Measurements from ENCODE around the gene ZNF746. TPM values are rescaled to one million over a fixed set of nuclear protein-coding genes. Genes with fewer than 3 reads are reported as not detected.

Gene ZNF746
- total RNA-seq, 4 donors from 2014 or later = 15.8 to 50.4 (median 33.1) TPM

DNA sequence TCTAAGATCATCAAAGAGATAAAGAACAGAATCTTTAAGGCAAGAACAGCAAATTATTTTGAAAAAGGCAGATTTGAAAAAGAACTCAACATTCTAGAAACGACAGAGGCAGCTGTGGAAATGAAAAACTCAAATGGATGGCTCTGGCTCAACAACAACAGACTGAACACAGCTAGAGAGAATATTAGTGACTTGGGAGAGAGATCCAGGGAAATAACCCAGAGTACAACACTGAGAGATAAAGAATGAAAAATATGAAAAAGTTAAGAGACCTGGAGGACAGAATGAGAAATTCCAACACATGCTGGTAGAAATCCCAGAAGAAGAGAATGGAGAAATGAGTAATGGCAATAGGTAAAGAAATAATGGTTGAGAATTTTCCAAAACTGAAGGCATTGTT is 18.9 kb downstream of the ZNF746 start:
- TF ChIP-seq, protein P1, sequence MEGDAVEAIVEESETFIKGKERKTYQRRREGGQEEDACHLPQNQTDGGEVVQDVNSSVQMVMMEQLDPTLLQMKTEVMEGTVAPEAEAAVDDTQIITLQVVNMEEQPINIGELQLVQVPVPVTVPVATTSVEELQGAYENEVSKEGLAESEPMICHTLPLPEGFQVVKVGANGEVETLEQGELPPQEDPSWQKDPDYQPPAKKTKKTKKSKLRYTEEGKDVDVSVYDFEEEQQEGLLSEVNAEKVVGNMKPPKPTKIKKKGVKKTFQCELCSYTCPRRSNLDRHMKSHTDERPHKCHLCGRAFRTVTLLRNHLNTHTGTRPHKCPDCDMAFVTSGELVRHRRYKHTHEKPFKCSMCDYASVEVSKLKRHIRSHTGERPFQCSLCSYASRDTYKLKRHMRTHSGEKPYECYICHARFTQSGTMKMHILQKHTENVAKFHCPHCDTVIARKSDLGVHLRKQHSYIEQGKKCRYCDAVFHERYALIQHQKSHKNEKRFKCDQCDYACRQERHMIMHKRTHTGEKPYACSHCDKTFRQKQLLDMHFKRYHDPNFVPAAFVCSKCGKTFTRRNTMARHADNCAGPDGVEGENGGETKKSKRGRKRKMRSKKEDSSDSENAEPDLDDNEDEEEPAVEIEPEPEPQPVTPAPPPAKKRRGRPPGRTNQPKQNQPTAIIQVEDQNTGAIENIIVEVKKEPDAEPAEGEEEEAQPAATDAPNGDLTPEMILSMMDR (IDR thresholded peaks at IDR 0.05) = no peak
- TF ChIP-seq POLR2AphosphoS5 (IDR thresholded peaks at IDR 0.05) (no peak), EP300 (IDR thresholded peaks at IDR 0.05; ENCODE audit: low read depth) (no peak), POLR2A (IDR thresholded peaks at IDR 0.05) (no peak)
- DNase-seq = no peak

DNA sequence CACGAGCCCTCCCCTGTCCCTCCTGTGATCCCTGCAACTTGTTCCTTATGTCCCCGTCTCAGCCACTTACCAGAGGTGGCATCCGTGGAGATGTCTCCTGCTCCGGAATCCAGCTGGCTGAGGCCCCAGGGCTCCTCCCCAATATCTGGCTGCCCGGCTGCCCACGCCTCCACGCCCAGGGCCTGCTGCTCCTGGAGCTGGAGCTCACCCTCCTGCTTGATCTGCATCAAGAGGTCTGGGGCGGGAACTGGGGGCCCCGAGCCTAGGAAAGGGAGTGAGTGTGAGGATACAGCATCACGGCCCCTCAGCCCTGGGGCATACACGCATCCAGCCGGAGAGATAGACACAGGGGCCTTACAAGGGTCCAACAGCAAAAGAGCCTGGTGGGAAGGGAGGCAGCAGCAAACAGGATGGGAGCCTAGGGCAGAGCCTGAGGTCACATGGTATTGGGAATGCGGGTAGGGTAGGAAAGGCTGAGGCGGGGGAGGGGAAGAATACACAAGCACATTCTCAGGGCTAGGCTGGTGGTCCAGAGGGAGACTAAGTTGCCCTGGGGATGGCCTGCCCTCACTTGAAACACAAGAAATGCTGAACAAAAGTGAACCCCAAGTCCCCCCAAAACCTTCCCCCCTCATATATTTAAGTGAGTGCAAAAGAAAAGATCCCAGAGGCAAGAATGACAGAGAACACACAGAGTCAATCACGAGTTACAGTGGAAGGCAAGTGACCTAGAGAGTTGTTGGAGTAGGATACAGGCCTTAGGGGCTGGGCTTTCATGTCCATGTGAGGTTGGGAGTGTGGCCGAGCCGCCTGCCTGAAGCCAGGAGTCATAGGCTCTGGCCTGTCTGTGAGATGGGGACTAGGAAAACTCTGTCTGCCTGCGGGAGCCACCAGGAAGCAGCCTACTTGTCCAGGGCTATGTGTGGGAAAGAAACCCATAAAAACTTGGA is 19.8 kb downstream of the ZNF746 start:
- Histone ChIP-seq H3K4me1 (no peaks in the 10 kb centered on the region), H3K4me3 (no peak overlapping the region), H3K9me3 (no peaks in the 10 kb centered on the region), H3K36me3 (peaks cover 0 to 41% (median 18%) of the 10 kb centered on the region in 4 donors), H3K27ac (no peak overlapping the region), H3K27me3 (no peaks in the 10 kb centered on the region)
- 86 to 93% methylated on average over 2 to 18 of the region's 18 CpGs for WGBS, 2 donors (ENCODE audit: low coverage in 1 of 2)
- intact Hi-C loops (cut with DNase I; ENCODE audit: low total_unique reads) = no loop called here
- no peak for DNase-seq
- in situ Hi-C loops (cut with MboI; ENCODE audit: low pct_ligation_motif_present in 1 of 4, low pct_unique_long_range_greater_than_20kb in 1 of 4, low sequenced_read_pairs in 3 of 4) = no loop called here
- TF ChIP-seq POLR2AphosphoS5 (IDR thresholded peaks at IDR 0.05) = no peak
- no peak for TF ChIP-seq POLR2A (IDR thresholded peaks at IDR 0.05)
- TF ChIP-seq, protein P1 (IDR thresholded peaks at IDR 0.05) = no peak
- no peak for TF ChIP-seq EP300 (IDR thresholded peaks at IDR 0.05; ENCODE audit: low read depth)

More for the DNA sequence above, 18.9 kb downstream of the ZNF746 start:
- WGBS, 2 donors (ENCODE audit: low coverage in 1 of 2) = 94 to 100% methylated on average over 1 of the region's 1 CpG
- H3K4me1 ChIP-seq = no peaks in the 10 kb centered on the region
- H3K9me3 ChIP-seq = no peaks in the 10 kb centered on the region
- in situ Hi-C loops (cut with MboI; ENCODE audit: low pct_ligation_motif_present in 1 of 4, low pct_unique_long_range_greater_than_20kb in 1 of 4, low sequenced_read_pairs in 3 of 4) = no loop called here
- H3K27me3 ChIP-seq = no peaks in the 10 kb centered on the region
- H3K4me3 ChIP-seq = no peak overlapping the region
- intact Hi-C loops (cut with DNase I; ENCODE audit: low total_unique reads) = no loop called here
- H3K36me3 ChIP-seq = peaks cover 0 to 32% (median 14%) of the 10 kb centered on the region in 4 donors
- H3K27ac ChIP-seq = no peak overlapping the region

DNA sequence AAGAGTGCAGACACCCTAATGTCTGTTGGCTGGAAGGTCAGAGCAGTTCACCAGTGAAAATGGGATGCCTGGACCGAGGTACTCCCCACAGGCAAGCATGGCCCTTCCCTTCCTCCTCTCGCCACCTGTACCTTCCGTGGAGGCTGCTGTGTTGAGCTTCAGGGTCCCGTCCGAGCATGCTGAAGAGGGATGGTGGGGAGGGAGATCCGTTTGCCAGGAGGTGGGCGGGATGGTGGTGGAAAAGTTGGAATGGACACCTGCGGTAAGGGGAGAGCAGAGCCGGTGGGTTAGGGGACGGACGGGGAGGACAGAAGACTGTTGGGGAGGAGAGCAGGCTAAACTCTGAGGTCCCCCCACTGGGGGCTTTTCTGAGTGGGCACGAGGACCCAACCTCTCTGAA is 20.8 kb downstream of the ZNF746 start:
- H3K36me3 ChIP-seq = peaks cover 0 to 46% (median 18%) of the 10 kb centered on the region in 4 donors
- intact Hi-C loops (cut with DNase I; ENCODE audit: low total_unique reads) = no loop called here
- no peaks in the 10 kb centered on the region for H3K27me3 ChIP-seq
- TF ChIP-seq POLR2A (IDR thresholded peaks at IDR 0.05) = no peak
- no peak for TF ChIP-seq POLR2AphosphoS5 (IDR thresholded peaks at IDR 0.05)
- no peak for TF ChIP-seq EP300 (IDR thresholded peaks at IDR 0.05; ENCODE audit: low read depth)
- TF ChIP-seq, protein P1 (IDR thresholded peaks at IDR 0.05) = no peak
- no peak overlapping the region for H3K27ac ChIP-seq
- no peak overlapping the region for H3K4me3 ChIP-seq
- H3K9me3 ChIP-seq = no peaks in the 10 kb centered on the region
- DNase-seq = no peak
- in situ Hi-C loops (cut with MboI; ENCODE audit: low pct_ligation_motif_present in 1 of 4, low pct_unique_long_range_greater_than_20kb in 1 of 4, low sequenced_read_pairs in 3 of 4) = no loop called here
- no peaks in the 10 kb centered on the region for H3K4me1 ChIP-seq
- 78 to 93% methylated on average over 6 to 12 of the region's 12 CpGs for WGBS, 2 donors (ENCODE audit: low coverage in 1 of 2)

DNA sequence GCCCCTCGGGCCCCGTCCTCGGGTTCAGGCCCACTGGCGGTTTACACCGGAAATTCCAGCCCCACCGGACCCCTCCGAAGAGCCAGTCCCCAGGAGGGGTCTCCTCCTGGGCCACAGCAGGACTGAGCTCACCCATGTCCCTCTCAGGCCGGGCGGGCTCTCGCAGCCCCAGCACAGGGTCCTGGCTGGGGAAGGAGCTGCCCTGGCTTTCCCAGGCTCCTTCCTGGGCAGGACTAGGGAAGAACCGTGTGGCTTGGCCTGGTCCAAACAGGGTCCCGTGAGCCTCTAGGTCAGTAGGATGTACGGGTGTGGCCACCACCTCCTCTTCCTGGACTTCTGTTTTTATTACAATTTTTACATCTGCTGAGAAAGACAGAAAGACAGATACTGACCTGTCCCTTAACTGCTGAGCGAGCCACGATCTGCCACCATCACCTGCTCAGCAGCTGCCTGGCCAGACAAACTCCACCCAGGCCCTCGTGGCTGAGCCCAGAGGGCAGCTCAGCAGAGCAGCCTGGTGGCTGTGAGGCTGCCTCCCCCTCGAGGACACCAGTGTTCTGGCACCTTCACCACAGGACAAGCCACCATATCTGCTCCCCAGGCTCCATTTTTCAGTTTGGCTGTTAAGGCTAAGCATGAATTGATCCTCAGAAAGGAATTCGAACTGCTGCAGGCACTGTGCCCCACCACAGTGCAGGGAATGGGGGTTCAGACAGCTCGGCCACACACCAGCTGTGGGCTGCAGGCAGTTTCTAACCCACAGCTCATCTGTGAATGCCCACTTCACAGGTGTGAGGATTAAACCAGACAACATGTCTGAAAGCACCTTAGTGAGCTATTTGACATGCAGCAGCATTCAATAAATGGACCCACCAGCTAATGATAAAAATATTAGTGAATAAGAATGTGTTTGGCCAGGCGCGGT is 22.2 kb downstream of the ZNF746 start:
- no peak for TF ChIP-seq POLR2AphosphoS5 (IDR thresholded peaks at IDR 0.05)
- no peak for TF ChIP-seq EP300 (IDR thresholded peaks at IDR 0.05; ENCODE audit: low read depth)
- TF ChIP-seq POLR2A (IDR thresholded peaks at IDR 0.05) = no peak
- TF ChIP-seq, protein P1 (IDR thresholded peaks at IDR 0.05) = no peak
- no peak overlapping the region for H3K27ac ChIP-seq
- H3K4me1 ChIP-seq = no peaks in the 10 kb centered on the region
- DNase-seq = no peak
- in situ Hi-C loops (cut with MboI; ENCODE audit: low pct_ligation_motif_present in 1 of 4, low pct_unique_long_range_greater_than_20kb in 1 of 4, low sequenced_read_pairs in 3 of 4) = no loop called here
- no peak overlapping the region for H3K4me3 ChIP-seq
- H3K9me3 ChIP-seq = no peaks in the 10 kb centered on the region
- WGBS, 2 donors (ENCODE audit: low coverage in 1 of 2) = 80 to 95% methylated on average over 1 to 21 of the region's 21 CpGs
- peaks cover 0 to 46% (median 14%) of the 10 kb centered on the region in 4 donors for H3K36me3 ChIP-seq
- no peaks in the 10 kb centered on the region for H3K27me3 ChIP-seq
- intact Hi-C loops (cut with DNase I; ENCODE audit: low total_unique reads) = no loop called here

Data from transverse colon (tissue), 4 donors.